Spleen (tissue), 11 donors: ENCODE measurements around the gene GPRC5C. TPM values are rescaled to one million over a fixed set of nuclear protein-coding genes. Genes with fewer than 3 reads are reported as not detected.
A peak's percentile ranks its signal among the peaks of the same experiment; 100 is the strongest.
"Not testable (repeated sequence)": the region's sequence is repeated elsewhere in the genome, so short reads cannot be mapped to it uniquely, and the experiment has no call there.

ENCODE experiments used
- DNase-seq: peaks from one replicate; pipeline ENCODE4 v3.0.0-alpha.2; 2020
- H3K27ac ChIP-seq, 8 donors: fragments of 200-600 bp; sonication (generic) in 7 of 8; 1 replicate in 4 of 8; 2 replicates in 4 of 8; pipeline versions ENCODE4 v1.5.0 to v1.8.0; 2016 to 2021; ENCODE audit warnings: inconsistent platforms in 4 of 8, mild to moderate bottlenecking in 4 of 8, moderate library complexity in 1 of 8
- H3K27me3 ChIP-seq, 7 donors: fragments of 200-600 bp; sonication (generic) in 6 of 7; replicated peaks in 1 of 7; 1 replicate in 4 of 7; 2 replicates in 3 of 7; pipeline versions ENCODE4 v1.5.0 to v1.8.0; 2016 to 2021; ENCODE audit warnings: inconsistent platforms in 3 of 7, mild to moderate bottlenecking in 1 of 7
- H3K36me3 ChIP-seq, 6 donors: fragments of 200-600 bp; sonication (generic) in 5 of 6; 1 replicate in 4 of 6; 2 replicates in 2 of 6; pipeline versions ENCODE4 v1.5.0 to v1.8.0; 2016 to 2021; ENCODE audit warnings: inconsistent platforms in 2 of 6
- H3K4me1 ChIP-seq, 6 donors: fragments of 200-600 bp; sonication (generic) in 5 of 6; 1 replicate in 3 of 6; 2 replicates in 3 of 6; pipeline versions ENCODE4 v1.5.0 to v1.8.0; 2016 to 2021; ENCODE audit warnings: inconsistent platforms in 3 of 6
- H3K4me3 ChIP-seq, 8 donors: fragments of 200-600 bp; sonication (generic) in 7 of 8; 1 replicate in 4 of 8; 2 replicates in 4 of 8; pipeline versions ENCODE4 v1.5.0 to v1.8.0; 2016 to 2021; ENCODE audit warnings: inconsistent platforms in 4 of 8, mild to moderate bottlenecking in 4 of 8, moderate library complexity in 2 of 8
- H3K9me3 ChIP-seq, 8 donors: fragments of 200-600 bp; sonication (generic) in 7 of 8; 1 replicate in 4 of 8; 2 replicates in 4 of 8; pipeline versions ENCODE4 v1.5.0 to v1.8.0; 2016 to 2021; ENCODE audit warnings: inconsistent platforms in 4 of 8
- CTCF ChIP-seq, 11 experiments: fragments of 200-600 bp in 7 of 11; fragments of 450-650 bp in 4 of 11; sonication (generic) in 4 of 11; IDR thresholded peaks in 8 of 11; conservative IDR thresholded peaks in 3 of 11; 1 replicate in 7 of 11; 2 replicates in 4 of 11; pipeline versions ENCODE4 v1.4.0 to v1.8.0; 2016 to 2021; ENCODE audit warnings: antibody characterized with exemption in 11 of 11, inconsistent platforms in 4 of 11, mild to moderate bottlenecking in 1 of 11
- POLR2A ChIP-seq, 3 donors: fragments of 450-650 bp; IDR thresholded peaks; one replicate each; pipeline ENCODE4 v1.5.1; 2017; ENCODE audit warnings: antibody characterized with exemption in 3 of 3, mild to moderate bottlenecking in 1 of 3
- POLR2AphosphoS5 ChIP-seq, 3 donors: sonication (generic); formaldehyde crosslinking; IDR thresholded peaks; one replicate each; pipeline ENCODE4 v1.5.1; 2017; ENCODE audit warnings: antibody characterized with exemption in 3 of 3
- WGBS, 5 donors: extraction: QIAGEN DNeasy Blood & Tissue Kit in 3 of 5; methylation state at CpG; one replicate each; pipeline versions ENCODE4 v1.1.5 to v1.1.7; 2013 to 2018; 5-methylcytosine and 5-hydroxymethylcytosine counted together
- intact Hi-C: fragments of 100-400 bp; cut with DNase I; formaldehyde crosslinking; loops from one replicate; pipeline ENCODE4 v1.15.0; 2023; ENCODE audit warnings: low total_unique reads
- polyA plus RNA-seq, 3 donors: library from polyadenylated mRNA; stranded (reverse); fragments of 200-250 nt; gene quantifications; one replicate each; pipeline ENCODE4 v1.2.1, GENCODE V29; 2013
- total RNA-seq, 7 donors: library from RNA; depleted of rRNA in 3 of 7; stranded (reverse); fragments of >200 nt in 3 of 7; fragmentation: NEBNext Ultra II Directional in 4 of 7; extraction: Animal tissue kit (Norgen Biotek cat#: 25700) in 4 of 7; gene quantifications; one replicate each; pipeline versions ENCODE4 v1.1.0 to v1.2.1, GENCODE V29; 2016 to 2021
- donor health status: healthy with polysubstance abuse.
- donor health status: DM: no; HTN: no; CAD: no; lungs with moderate emphysema.
- donor health status: DM: no; HTN: no; CAD: no.
- donor health status: Bipolar disorder and iron deficiency.
- donor health status: healthy.
- donor health status: DM: no; HTN: no; CAD: no.
- donor health status: DM: yes; HTN: yes; CAD: no.

GPRC5C gene
- total and polyA plus RNA-seq, 10 donors, result 11.0 to 70.0 (median 28.6) TPM

- Histone ChIP-seq H3K27ac (peak overlapping the region in 2 of 8 donors; percentile 93 to 95), H3K4me3 (no peak overlapping the region), H3K27me3 (peaks cover 0 to 3% (median 0%) of the 10 kb centered on the region in 7 donors), H3K4me1 (peaks cover 5 to 42% (median 32%) of the 10 kb centered on the region in 6 donors), H3K9me3 (no peaks in the 10 kb centered on the region), H3K36me3 (peaks cover 0 to 93% (median 18%) of the 10 kb centered on the region in 6 donors)
- no peak for DNase-seq
- intact Hi-C loops, result no loop called here
- TF ChIP-seq CTCF (IDR thresholded peaks at IDR 0.05 in 8 of 11, conservative IDR thresholded peaks at IDR 0.05 in 3 of 11) (no peak), POLR2AphosphoS5 (IDR thresholded peaks at IDR 0.05) (peak in 2 of 3 donors; percentile 3 to 47)
- 82 to 95% (median 90%) methylated on average over 7 of the region's 7 CpGs for WGBS, 5 donors
Measured at GRCh38 chr17:74481621-74482020, 49.7 kb downstream of the GPRC5C start.

GRCh38 chr17:74484066-74484465, 52.2 kb downstream of the GPRC5C start:
- H3K36me3 ChIP-seq, result peaks cover 0 to 93% (median 18%) of the 10 kb centered on the region in 6 donors
- TF ChIP-seq POLR2AphosphoS5 (IDR thresholded peaks at IDR 0.05), result peak in 1 of 3 donors; percentile 44
- no peak for TF ChIP-seq CTCF (IDR thresholded peaks at IDR 0.05 in 8 of 11, conservative IDR thresholded peaks at IDR 0.05 in 3 of 11)
- H3K4me3 ChIP-seq, result no peak overlapping the region
- H3K9me3 ChIP-seq, result no peaks in the 10 kb centered on the region
- intact Hi-C loops, result no loop called here
- no peak for DNase-seq
- WGBS, 5 donors, result 68 to 87% (median 75%) methylated on average over 4 to 9 of the region's 9 CpGs
- peak overlapping the region in 2 of 8 donors; percentile 31 to 46 for H3K27ac ChIP-seq
- peaks cover 4 to 18% (median 9%) of the 10 kb centered on the region in 6 donors for H3K4me1 ChIP-seq
- H3K27me3 ChIP-seq, result peaks cover 0 to 3% (median 0%) of the 10 kb centered on the region in 7 donors

- 72 to 78% (median 75%) methylated on average over 9 of the region's 9 CpGs for WGBS, 5 donors
- no peak for TF ChIP-seq POLR2AphosphoS5 (IDR thresholded peaks at IDR 0.05)
- TF ChIP-seq CTCF (IDR thresholded peaks at IDR 0.05 in 8 of 11, conservative IDR thresholded peaks at IDR 0.05 in 3 of 11), result no peak
- no peak for TF ChIP-seq POLR2A (IDR thresholded peaks at IDR 0.05)
- peak overlapping the region in 3 of 8 donors; percentile 28 to 46 (median 33) for H3K27ac ChIP-seq
- no peaks in the 10 kb centered on the region for H3K9me3 ChIP-seq
- no peak for DNase-seq
- peaks cover 0 to 7% (median under 1%) of the 10 kb centered on the region in 6 donors for H3K4me1 ChIP-seq
- intact Hi-C loops, result no loop called here
- peaks cover 0 to 83% (median 14%) of the 10 kb centered on the region in 6 donors for H3K36me3 ChIP-seq
- peaks cover 0 to 3% (median 0%) of the 10 kb centered on the region in 7 donors for H3K27me3 ChIP-seq
- H3K4me3 ChIP-seq, result no peak overlapping the region
Measured at GRCh38 chr17:74485022-74485743, 53.3 kb downstream of the GPRC5C start.

GRCh38 chr17:74485841-74486240, 54.0 kb downstream of the GPRC5C start:
- Histone ChIP-seq H3K27ac (peak overlapping the region in 4 of 8 donors; percentile 2 to 46 (median 30)), H3K27me3 (peaks cover 0 to 3% (median 0%) of the 10 kb centered on the region in 7 donors)
- 86 to 92% (median 91%) methylated on average over 5 of the region's 5 CpGs for WGBS, 5 donors

GRCh38 chr17:74488276-74488675, 56.4 kb downstream of the GPRC5C start:
- DNase-seq, H3K4me3 ChIP-seq, H3K27me3 ChIP-seq, H3K27ac ChIP-seq, intact Hi-C loops, H3K9me3 ChIP-seq: not testable (repeated sequence)
- Histone ChIP-seq H3K36me3 (peaks cover 0 to 53% (median 4%) of the 10 kb centered on the region in 6 donors), H3K4me1 (peaks cover 0 to 21% (median 3%) of the 10 kb centered on the region in 6 donors)
- 85 to 100% (median 95%) methylated on average over 4 of the region's 4 CpGs for WGBS, 5 donors

More at GRCh38 chr17:74485841-74486240, 54.0 kb downstream of the GPRC5C start:
- peak in 2 of 3 donors; percentile 18 to 40 for TF ChIP-seq POLR2AphosphoS5 (IDR thresholded peaks at IDR 0.05)
- TF ChIP-seq CTCF (IDR thresholded peaks at IDR 0.05 in 8 of 11, conservative IDR thresholded peaks at IDR 0.05 in 3 of 11), result no peak
- intact Hi-C loops, result no loop called here
- Histone ChIP-seq H3K4me3 (no peak overlapping the region), H3K36me3 (peaks cover 0 to 77% (median 14%) of the 10 kb centered on the region in 6 donors), H3K4me1 (no peaks in the 10 kb centered on the region), H3K9me3 (no peaks in the 10 kb centered on the region)
- no peak for DNase-seq
